K562 (cell line): ENCODE results near the gene ZKSCAN5. TPM values are rescaled to one million over a fixed set of nuclear protein-coding genes. Genes with fewer than 3 reads are reported as not detected.

Experiments used
- CEBPG ChIP-seq, 3 experiments: fragments of 200-800 bp in 1 of 3; sonication (Bioruptor generic) in 1 of 3; sonication (generic) in 1 of 3; formaldehyde crosslinking in 1 of 3; IDR thresholded peaks in 2 of 3; conservative IDR thresholded peaks in 1 of 3; 2 replicates each; pipeline versions ENCODE4 v1.6.1 to v1.8.0; 2016 to 2022; ENCODE audit warnings: missing compliant biosample characterization in 2 of 3, missing genetic modification characterization in 2 of 3, mild to moderate bottlenecking in 1 of 3, missing genetic modification reagents in 1 of 3
- DIDO1 ChIP-seq: fragments of 450-650 bp; IDR thresholded peaks from 2 replicates; pipeline ENCODE4 v1.6.1; 2016; ENCODE audit warnings: low read depth, missing biosample characterization, missing genetic modification characterization
- FIP1L1 ChIP-seq: fragments of 200-400 bp; formaldehyde crosslinking; IDR thresholded peaks from 2 replicates; pipeline ENCODE4 v1.6.1; 2018; ENCODE audit warnings: mild to moderate bottlenecking, low read depth, low read length; ENCODE audit not compliant: poor library complexity, severe bottlenecking
- HNRNPL ChIP-seq: fragments of 200-400 bp; formaldehyde crosslinking; IDR thresholded peaks from 2 replicates; pipeline ENCODE4 v1.6.1; 2017; ENCODE audit warnings: low read depth, mild to moderate bottlenecking, low read length
- HOXB6 ChIP-seq: fragments of 250-450 bp; sonication (Bioruptor Pico); IDR thresholded peaks from 2 replicates; pipeline ENCODE4 v1.5.1; 2022; ENCODE audit warnings: mild to moderate bottlenecking, borderline replicate concordance
- ILK ChIP-seq: fragments of 450-650 bp; IDR thresholded peaks from 2 replicates; pipeline ENCODE4 v1.6.1; 2016; ENCODE audit warnings: missing genetic modification characterization, low read depth, mild to moderate bottlenecking, missing compliant biosample characterization, moderate library complexity, borderline replicate concordance
- PML ChIP-seq: IDR thresholded peaks from 2 replicates; pipeline ENCODE4 v1.6.1; 2012; ENCODE audit warnings: low read length, inconsistent platforms
- POLR2A ChIP-seq: fragments of 450-650 bp; conservative IDR thresholded peaks from 2 replicates; pipeline ENCODE4 v1.6.1; 2016
- POLR2AphosphoS2 ChIP-seq: IDR thresholded peaks from 2 replicates; pipeline ENCODE4 v1.6.1; 2012; ENCODE audit warnings: low read length, improper control_type of control experiment
- POLR2AphosphoS5 ChIP-seq: IDR thresholded peaks from 2 replicates; pipeline ENCODE4 v1.6.1; 2011; ENCODE audit warnings: mild to moderate bottlenecking, low read depth, low read length, moderate library complexity; ENCODE audit not compliant: control insufficient read depth, insufficient read depth
- RNF2 ChIP-seq: sonication (generic); IDR thresholded peaks from 2 replicates; pipeline ENCODE4 v1.6.1; 2016
- SIRT6 ChIP-seq: IDR thresholded peaks from one replicate; pipeline ENCODE4 v1.6.1; 2012; ENCODE audit warnings: low read depth, mild to moderate bottlenecking, control low read depth, inconsistent platforms, low read length, moderate library complexity
- SNRNP70 ChIP-seq: fragments of 200-400 bp; formaldehyde crosslinking; optimal IDR thresholded peaks from 2 replicates; pipeline ENCODE3; 2017; ENCODE audit warnings: low read depth, low read length
- TAF15 ChIP-seq: fragments of 200-400 bp; formaldehyde crosslinking; IDR thresholded peaks from 2 replicates; pipeline ENCODE4 v1.6.1; 2017; ENCODE audit warnings: mild to moderate bottlenecking, low read depth, low read length, moderate library complexity
- ZNF324 ChIP-seq: fragments of 250-450 bp; sonication (Bioruptor Pico); IDR thresholded peaks from 2 replicates; pipeline ENCODE4 v1.4.0; 2020; ENCODE audit warnings: mild to moderate bottlenecking
- polyA plus RNA-seq, 8 experiments: library from polyadenylated mRNA; depleted of rRNA in 4 of 8; stranded (reverse) in 5 of 8; unstranded in 3 of 8; fragments of >200 nt; fragmentation: Nextera tagmentation in 2 of 8; fragmentation: Illumina TruSeq in 1 of 8; extraction: Ambion mirVana in 2 of 8; extraction: Trizol in 1 of 8; gene quantifications; 2 replicates each; pipeline versions ENCODE4 v1.2.1 to v1.2.3, GENCODE V29; 2011 to 2014; ENCODE audit warnings: inconsistent platforms in 1 of 8, missing spikeins in 1 of 8
- total RNA-seq, 7 experiments: library from RNA; depleted of rRNA in 6 of 7; stranded (reverse); fragments of >200 nt in 6 of 7; fragmentation: Illumina TruSeq in 2 of 7; extraction: Trizol in 2 of 7; gene quantifications; 2 replicates each; pipeline versions ENCODE4 v1.2.1 to v1.2.3, GENCODE V29; 2011 to 2021; ENCODE audit warnings: low replicate concordance in 1 of 7
- TF ChIP-seq, protein P1 (sequence below): IDR thresholded peaks from 2 replicates; pipeline ENCODE4 v1.6.1; 2011; ENCODE audit warnings: borderline replicate concordance, low read depth, mild to moderate bottlenecking, moderate library complexity, low read length; ENCODE audit not compliant: insufficient read depth, poor library complexity, severe bottlenecking
- TF ChIP-seq, protein P2 (sequence below), 2 experiments: fragments of 450-650 bp; IDR thresholded peaks; 2 replicates each; pipeline ENCODE4 v1.6.1; 2016; ENCODE audit warnings: mild to moderate bottlenecking in 2 of 2, borderline replicate concordance in 1 of 2, low read depth in 1 of 2, moderate library complexity in 1 of 2

The ZKSCAN5 gene
- total and polyA plus RNA-seq, 9 of the 15 experiments (the other 6 are each of a cell fraction or from before 2014, with no cell fraction given), result 4.2 to 19.0 (median 15.0) TPM

DNA sequence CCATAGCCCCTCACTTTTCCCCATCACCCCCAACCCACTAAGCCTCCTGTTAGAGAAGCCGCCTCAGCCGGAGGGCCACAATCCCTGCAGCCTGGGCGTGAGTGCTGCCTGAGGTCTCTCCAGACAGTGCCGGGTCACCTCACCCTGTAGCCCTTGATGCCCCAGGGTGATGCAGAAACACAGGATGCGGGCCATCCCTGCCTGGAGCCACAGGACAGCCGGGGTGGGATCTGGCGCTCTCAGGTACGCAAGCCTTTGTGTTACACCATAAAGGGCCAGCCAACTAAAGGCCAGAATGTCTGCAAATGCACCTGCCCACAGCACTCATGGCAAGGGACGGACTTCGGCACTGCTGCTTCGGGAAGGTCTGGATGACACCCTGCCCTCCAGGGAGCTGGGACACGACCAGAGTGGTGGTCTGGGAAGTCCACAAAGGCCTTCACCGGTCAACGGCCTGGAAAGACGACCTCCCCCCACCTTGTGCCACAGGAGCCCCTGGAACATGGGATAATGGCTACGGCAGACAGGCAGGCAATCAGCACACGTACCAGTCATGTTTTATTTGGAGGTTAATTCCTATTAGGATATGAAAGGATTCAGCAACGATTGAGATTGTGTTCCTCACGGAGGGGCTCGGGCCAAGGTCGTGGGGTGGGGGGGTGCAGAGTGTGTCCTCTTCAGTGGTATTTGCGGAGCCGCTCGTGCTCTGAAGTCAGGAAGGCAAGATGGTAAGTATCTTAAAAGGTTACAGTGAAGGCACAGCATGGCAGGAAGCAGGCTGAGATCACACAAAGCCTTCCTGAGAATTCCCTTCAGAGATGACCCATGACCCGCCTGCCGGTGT is 46.6 kb upstream of the ZKSCAN5 start (continued):
- TF ChIP-seq RNF2 (no peak), POLR2AphosphoS5 (peak; percentile 70; the same call in 1 of the 2 replicates), ZNF324 (CRISPR knock-in tag) (no peak), SNRNP70 (peak; percentile 10), PML (0 out of 2 replicates have a peak, but pooled peaks have one; percentile 2), ILK (tag) (no peak), HNRNPL (no peak), HOXB6 (CRISPR knock-in tag) (no peak), POLR2A (peak; percentile 79), CEBPG (CRISPR knock-in tag; IDR thresholded peaks at IDR 0.05) (no peak), CEBPG (tag; conservative IDR thresholded peaks at IDR 0.05 in 1 of 2, IDR thresholded peaks at IDR 0.05 in 1 of 2) (no peak), POLR2AphosphoS2 (peak; percentile 91), SIRT6 (peak; percentile 45), DIDO1 (tag) (no peak), TAF15 (0 out of 2 replicates have a peak, but pooled peaks have one; percentile 73), FIP1L1 (peak; percentile 48)
- TF ChIP-seq, protein P1, sequence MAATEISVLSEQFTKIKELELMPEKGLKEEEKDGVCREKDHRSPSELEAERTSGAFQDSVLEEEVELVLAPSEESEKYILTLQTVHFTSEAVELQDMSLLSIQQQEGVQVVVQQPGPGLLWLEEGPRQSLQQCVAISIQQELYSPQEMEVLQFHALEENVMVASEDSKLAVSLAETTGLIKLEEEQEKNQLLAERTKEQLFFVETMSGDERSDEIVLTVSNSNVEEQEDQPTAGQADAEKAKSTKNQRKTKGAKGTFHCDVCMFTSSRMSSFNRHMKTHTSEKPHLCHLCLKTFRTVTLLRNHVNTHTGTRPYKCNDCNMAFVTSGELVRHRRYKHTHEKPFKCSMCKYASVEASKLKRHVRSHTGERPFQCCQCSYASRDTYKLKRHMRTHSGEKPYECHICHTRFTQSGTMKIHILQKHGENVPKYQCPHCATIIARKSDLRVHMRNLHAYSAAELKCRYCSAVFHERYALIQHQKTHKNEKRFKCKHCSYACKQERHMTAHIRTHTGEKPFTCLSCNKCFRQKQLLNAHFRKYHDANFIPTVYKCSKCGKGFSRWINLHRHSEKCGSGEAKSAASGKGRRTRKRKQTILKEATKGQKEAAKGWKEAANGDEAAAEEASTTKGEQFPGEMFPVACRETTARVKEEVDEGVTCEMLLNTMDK, result no peak
- TF ChIP-seq, protein P2, sequence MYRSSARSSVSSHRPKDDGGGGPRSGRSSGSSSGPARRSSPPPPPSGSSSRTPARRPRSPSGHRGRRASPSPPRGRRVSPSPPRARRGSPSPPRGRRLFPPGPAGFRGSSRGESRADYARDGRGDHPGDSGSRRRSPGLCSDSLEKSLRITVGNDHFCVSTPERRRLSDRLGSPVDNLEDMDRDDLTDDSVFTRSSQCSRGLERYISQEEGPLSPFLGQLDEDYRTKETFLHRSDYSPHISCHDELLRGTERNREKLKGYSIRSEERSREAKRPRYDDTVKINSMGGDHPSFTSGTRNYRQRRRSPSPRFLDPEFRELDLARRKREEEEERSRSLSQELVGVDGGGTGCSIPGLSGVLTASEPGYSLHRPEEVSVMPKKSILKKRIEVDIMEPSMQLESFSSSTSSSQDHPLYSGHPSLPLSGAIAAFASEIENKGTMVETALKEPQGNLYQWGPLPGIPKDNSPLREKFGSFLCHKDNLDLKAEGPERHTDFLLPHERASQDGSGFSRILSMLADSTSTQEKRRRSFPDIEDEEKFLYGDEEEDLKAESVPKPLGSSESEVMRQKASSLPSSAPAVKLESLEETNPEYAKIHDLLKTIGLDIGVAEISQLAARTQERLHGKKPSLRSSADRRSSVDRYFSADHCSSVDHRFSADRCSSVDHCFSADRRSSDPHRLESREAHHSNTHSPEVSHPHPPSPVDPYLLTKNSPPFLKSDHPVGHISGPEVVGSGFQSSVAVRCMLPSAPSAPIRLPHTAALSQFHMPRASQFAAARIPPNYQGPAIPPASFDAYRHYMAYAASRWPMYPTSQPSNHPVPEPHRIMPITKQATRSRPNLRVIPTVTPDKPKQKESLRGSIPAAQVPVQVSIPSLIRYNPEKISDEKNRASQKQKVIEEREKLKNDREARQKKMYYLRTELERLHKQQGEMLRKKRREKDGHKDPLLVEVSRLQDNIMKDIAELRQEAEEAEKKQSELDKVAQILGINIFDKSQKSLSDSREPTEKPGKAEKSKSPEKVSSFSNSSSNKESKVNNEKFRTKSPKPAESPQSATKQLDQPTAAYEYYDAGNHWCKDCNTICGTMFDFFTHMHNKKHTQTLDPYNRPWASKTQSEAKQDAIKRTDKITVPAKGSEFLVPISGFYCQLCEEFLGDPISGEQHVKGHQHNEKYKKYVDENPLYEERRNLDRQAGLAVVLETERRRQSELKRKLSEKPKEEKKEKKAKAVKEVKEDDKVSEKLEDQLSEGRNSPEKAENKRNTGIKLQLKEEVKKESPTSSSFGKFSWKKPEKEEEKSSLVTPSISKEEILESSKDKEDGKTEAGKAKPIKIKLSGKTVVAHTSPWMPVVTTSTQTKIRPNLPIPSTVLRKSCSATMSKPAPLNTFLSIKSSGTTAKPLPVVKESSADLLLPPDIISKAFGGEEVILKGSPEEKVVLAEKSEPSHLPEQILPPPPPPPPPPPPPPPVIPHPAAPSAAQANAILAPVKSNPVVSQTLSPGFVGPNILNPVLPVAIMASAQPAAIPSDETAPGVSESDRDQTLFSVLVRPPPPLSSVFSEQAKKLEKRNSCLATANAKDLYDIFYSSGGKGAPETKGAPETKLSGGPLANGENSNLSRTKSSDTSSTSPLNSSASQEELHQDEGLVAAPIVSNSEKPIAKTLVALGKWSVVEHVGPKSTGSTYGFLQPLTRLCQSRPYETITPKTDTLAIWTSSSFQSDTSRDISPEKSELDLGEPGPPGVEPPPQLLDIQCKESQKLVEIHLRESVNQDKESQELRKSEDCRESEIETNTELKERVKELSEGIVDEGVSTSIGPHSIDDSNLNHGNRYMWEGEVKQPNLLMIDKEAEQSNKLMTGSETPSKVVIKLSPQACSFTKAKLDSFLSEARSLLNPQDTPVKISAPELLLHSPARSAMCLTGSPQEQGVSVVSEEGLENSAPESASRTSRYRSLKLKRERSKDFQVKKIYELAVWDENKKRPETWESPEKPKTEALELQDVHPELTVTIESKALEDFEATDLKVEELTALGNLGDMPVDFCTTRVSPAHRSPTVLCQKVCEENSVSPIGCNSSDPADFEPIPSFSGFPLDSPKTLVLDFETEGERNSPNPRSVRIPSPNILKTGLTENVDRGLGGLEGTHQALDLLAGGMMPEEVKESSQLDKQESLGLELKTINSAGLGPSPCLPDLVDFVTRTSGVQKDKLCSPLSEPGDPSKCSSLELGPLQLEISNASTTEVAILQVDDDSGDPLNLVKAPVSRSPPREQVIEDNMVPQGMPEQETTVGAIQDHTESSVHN (IDR thresholded peaks at IDR 0.05; ENCODE audit: borderline replicate concordance in 1 of 2, low read depth in 1 of 2), result no peak
